SK-N-SH (cell line): ENCODE results near the gene GARRE1. TPM values are rescaled to one million over a fixed set of nuclear protein-coding genes. Genes with fewer than 3 reads are reported as not detected.
A peak's percentile ranks its signal among the peaks of the same experiment; 100 is the strongest.

Source experiments
- CTCF ChIA-PET: fragments of 300-600, 350-600 bp; formaldehyde crosslinking; extraction: SDS; loops from one replicate; lab custom pipeline; 2021; lab: Yijun Ruan, JAX
- POLR2A ChIA-PET: fragments of 350-600 bp; sonication (Branson Sonifier 250); formaldehyde crosslinking; extraction: SDS; loops from one replicate; lab custom pipeline; 2020; ENCODE audit warnings: antibody characterized with exemption, inconsistent platforms; lab: Yijun Ruan, JAX
- DNase-seq: peaks from one replicate; pipeline ENCODE4 v3.0.0; 2012
- H2AFZ ChIP-seq: fragments of 200-600 bp; sonication (generic); 2 replicates; pipeline ENCODE4 v1.8.1; 2016; ENCODE audit warnings: antibody characterized with exemption, mild to moderate bottlenecking, low read depth
- H3F3A ChIP-seq: fragments of 200-600 bp; sonication (generic); replicated peaks from 2 replicates; pipeline ENCODE3; 2016; ENCODE audit warnings: antibody characterized with exemption, mild to moderate bottlenecking; ENCODE audit not compliant: insufficient read depth
- H3K27ac ChIP-seq, 2 experiments: fragments of 200-500 bp in 1 of 2; fragments of 200-600 bp in 1 of 2; sonication (Bioruptor generic) in 1 of 2; sonication (generic), shearing (Covaris generic) in 1 of 2; 2 replicates each; pipeline versions ENCODE4 v1.5.1 to v1.6.1; 2014 to 2016; ENCODE audit warnings: low read depth in 2 of 2, inconsistent platforms in 1 of 2, low read length in 1 of 2, mild to moderate bottlenecking in 1 of 2, mixed read lengths in 1 of 2
- H3K27me3 ChIP-seq: fragments of 200-600 bp; sonication (generic), shearing (Covaris generic); 2 replicates; pipeline ENCODE4 v1.6.1; 2016; ENCODE audit warnings: mixed run types; ENCODE audit not compliant: insufficient read depth
- H3K36me3 ChIP-seq, 2 experiments: fragments of 200-500 bp in 1 of 2; fragments of 200-600 bp in 1 of 2; sonication (Bioruptor generic) in 1 of 2; sonication (generic) in 1 of 2; replicated peaks in 1 of 2; 2 replicates each; pipeline versions ENCODE3 to v1.5.1; 2014 to 2016; ENCODE audit warnings: low read length in 1 of 2, mild to moderate bottlenecking in 1 of 2; ENCODE audit not compliant: insufficient read depth in 2 of 2, control insufficient read depth in 1 of 2
- H3K4me1 ChIP-seq, 2 experiments: fragments of 200-500 bp in 1 of 2; fragments of 200-600 bp in 1 of 2; sonication (Bioruptor generic) in 1 of 2; sonication (generic), shearing (Covaris generic) in 1 of 2; 2 replicates each; pipeline versions ENCODE4 v1.5.1 to v1.6.1; 2014 to 2016; ENCODE audit warnings: low read depth in 1 of 2, low read length in 1 of 2, mixed run types in 1 of 2; ENCODE audit not compliant: insufficient read depth in 2 of 2, control insufficient read depth in 1 of 2
- H3K4me2 ChIP-seq: fragments of 200-600 bp; sonication (generic), shearing (Covaris generic); 2 replicates; pipeline ENCODE4 v1.6.1; 2017; ENCODE audit warnings: mixed run types
- H3K4me3 ChIP-seq, 2 experiments: fragments of 200-500 bp in 1 of 2; fragments of 200-600 bp in 1 of 2; sonication (Bioruptor generic) in 1 of 2; sonication (generic), shearing (Covaris generic) in 1 of 2; 2 replicates each; pipeline versions ENCODE4 v1.5.1 to v1.8.1; 2014 to 2016; ENCODE audit warnings: low read depth in 2 of 2, inconsistent platforms in 1 of 2, low read length in 1 of 2, mild to moderate bottlenecking in 1 of 2, mixed read lengths in 1 of 2, moderate library complexity in 1 of 2
- H3K79me2 ChIP-seq: fragments of 200-600 bp; sonication (generic); 2 replicates; pipeline ENCODE4 v1.8.1; 2017; ENCODE audit warnings: mild to moderate bottlenecking; ENCODE audit not compliant: insufficient read depth
- H3K9ac ChIP-seq: fragments of 200-600 bp; sonication (generic); 2 replicates; pipeline ENCODE4 v1.6.1; 2017; ENCODE audit warnings: mixed run types
- H3K9me2 ChIP-seq: fragments of 200-600 bp; sonication (generic); 2 replicates; pipeline ENCODE4 v1.6.1; 2017; ENCODE audit warnings: mixed run types
- H3K9me3 ChIP-seq: fragments of 200-600 bp; sonication (generic); 2 replicates; pipeline ENCODE4 v1.6.1; 2017; ENCODE audit warnings: mixed run types, mild to moderate bottlenecking, moderate library complexity
- H4K20me1 ChIP-seq: fragments of 200-600 bp; sonication (generic); 2 replicates; pipeline ENCODE4 v1.6.1; 2017; ENCODE audit warnings: mild to moderate bottlenecking, mixed run types; ENCODE audit not compliant: insufficient read depth
- CHD2 ChIP-seq: fragments of 150-350 bp; IDR thresholded peaks from 2 replicates; pipeline ENCODE4 v1.6.1; 2018; ENCODE audit warnings: low read length; ENCODE audit not compliant: partially characterized antibody
- CTCF ChIP-seq: fragments of 200-600 bp; sonication (generic); IDR thresholded peaks from 2 replicates; pipeline ENCODE4 v1.6.1; 2017; ENCODE audit warnings: antibody characterized with exemption, mild to moderate bottlenecking, moderate library complexity
- ELF1 ChIP-seq: IDR thresholded peaks from 2 replicates; pipeline ENCODE4 v1.4.0; 2012
- EZH2phosphoT487 ChIP-seq: fragments of 200-600 bp; sonication (generic); IDR thresholded peaks from 2 replicates; pipeline ENCODE4 v1.6.1; 2017; ENCODE audit warnings: low read depth, mixed run types, mild to moderate bottlenecking, antibody characterized with exemption, moderate library complexity, borderline replicate concordance
- FOSL2 ChIP-seq: IDR thresholded peaks from 2 replicates; pipeline ENCODE4 v1.4.0; 2012; ENCODE audit warnings: low read depth, mild to moderate bottlenecking, moderate library complexity, borderline replicate concordance
- GATA2 ChIP-seq: sonication (generic); formaldehyde crosslinking; IDR thresholded peaks from 2 replicates; pipeline ENCODE4 v1.5.0; 2020; ENCODE audit warnings: mild to moderate bottlenecking, missing genetic modification reagents
- MEF2A ChIP-seq: IDR thresholded peaks from 2 replicates; pipeline ENCODE4 v1.4.0; 2012; ENCODE audit warnings: low read depth, borderline replicate concordance
- MXI1 ChIP-seq: IDR thresholded peaks from 2 replicates; pipeline ENCODE4 v1.6.1; 2012; ENCODE audit warnings: mild to moderate bottlenecking, low read depth, low read length, improper control_type of control experiment
- NFIC ChIP-seq: IDR thresholded peaks from 2 replicates; pipeline ENCODE4 v1.4.0; 2012; ENCODE audit warnings: borderline replicate concordance
- POLR2AphosphoS5 ChIP-seq: IDR thresholded peaks from 2 replicates; pipeline ENCODE4 v1.6.1; 2012; ENCODE audit warnings: low read depth, low read length
- RAD21 ChIP-seq: IDR thresholded peaks from 2 replicates; pipeline ENCODE4 v1.6.1; 2012; ENCODE audit warnings: mild to moderate bottlenecking, low read length
- RCOR1 ChIP-seq: fragments of 150-350 bp; IDR thresholded peaks from 2 replicates; pipeline ENCODE4 v1.6.1; 2017; ENCODE audit warnings: antibody characterized with exemption, low read length
- TAF1 ChIP-seq: IDR thresholded peaks from 2 replicates; pipeline ENCODE4 v1.6.1; 2012; ENCODE audit warnings: low read depth, mild to moderate bottlenecking, low read length, moderate library complexity, borderline replicate concordance
- YY1 ChIP-seq: IDR thresholded peaks from 2 replicates; pipeline ENCODE4 v1.4.0; 2012; ENCODE audit warnings: low read depth, mild to moderate bottlenecking
- WGBS: methylation state at CpG from one replicate; pipeline ENCODE4 v1.1.6; 2017; ENCODE audit warnings: low lambda C conversion rate; 5-methylcytosine and 5-hydroxymethylcytosine counted together
- polyA plus RNA-seq, 3 experiments: library from polyadenylated mRNA; depleted of rRNA; stranded (reverse); fragments of >200 nt; gene quantifications; 2 replicates each; pipeline ENCODE4 v1.2.3, GENCODE V29; 2012
- TF ChIP-seq, protein P1 (sequence below): IDR thresholded peaks from 2 replicates; pipeline ENCODE4; 2012
- TF ChIP-seq, protein P2 (sequence below): IDR thresholded peaks from 2 replicates; pipeline ENCODE4 v1.4.0; 2012; ENCODE audit warnings: low read depth
- TF ChIP-seq, protein P3 (sequence below): fragments of 150-350 bp; IDR thresholded peaks from 2 replicates; pipeline ENCODE4 v1.6.1; 2016; ENCODE audit warnings: mild to moderate bottlenecking, low read depth, low read length
- TF ChIP-seq, protein P4 (sequence below): IDR thresholded peaks from 2 replicates; pipeline ENCODE4 v1.4.0; 2012; ENCODE audit warnings: low read depth, borderline replicate concordance

GARRE1 gene
- polyA plus RNA-seq, 1 of the 3 experiments (the other 2 are of a cell fraction), result 9.7 TPM

DNA sequence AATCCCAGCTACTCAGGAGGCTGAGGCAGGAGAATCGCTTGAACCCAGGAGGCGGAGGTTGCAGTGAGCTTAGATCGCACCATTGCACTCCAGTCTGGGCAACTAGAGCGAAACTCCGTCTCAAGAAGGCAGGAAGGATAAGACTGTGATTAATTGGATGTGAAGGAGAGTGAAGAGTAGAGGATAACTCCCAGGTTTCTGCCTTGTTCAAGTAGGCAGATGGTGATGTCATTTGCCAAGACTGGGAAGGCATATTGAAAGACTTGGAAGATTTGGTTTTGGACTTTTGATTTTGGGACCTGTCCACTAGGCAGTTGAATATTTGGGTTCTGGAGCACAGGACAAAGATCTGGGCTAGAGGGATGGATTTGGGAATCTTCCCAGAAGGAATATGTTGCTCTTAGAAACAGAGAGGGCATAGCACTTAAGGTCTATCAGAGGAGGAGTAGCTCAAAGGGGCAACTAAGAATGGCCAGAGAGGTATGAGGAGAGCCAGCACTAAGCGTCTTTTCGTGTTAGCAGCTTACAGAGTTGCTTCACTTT is 20.0 kb downstream of the GARRE1 start:
- ChIA-PET POLR2A (no interaction called here), CTCF (interaction anchor here (0.9 kb wide), 1 partner anchor 25 kb away, joined by 3 read pairs; no protein-coding TSS in a partner anchor)
- H3K9me3 ChIP-seq, result no peaks in the 10 kb centered on the region
- no peaks in the 10 kb centered on the region for H4K20me1 ChIP-seq
- peaks cover 39% of the 10 kb centered on the region for H3F3A ChIP-seq
- H3K27me3 ChIP-seq, result no peaks in the 10 kb centered on the region
- DNase-seq, result no peak
- H3K4me3 ChIP-seq, result peak overlapping the region in 1 of 2 experiments; percentile 28; a peak in 2 of 4 replicates
- peak overlapping the region; percentile 58 for H3K9ac ChIP-seq
- H2AFZ ChIP-seq, result no peak overlapping the region
- H3K4me1 ChIP-seq, result peaks cover 5 to 46% of the 10 kb centered on the region in 2 experiments; a peak in 3 of 4 replicates
- H3K4me2 ChIP-seq, result peak overlapping the region; percentile 69
- peaks cover 79% of the 10 kb centered on the region for H3K79me2 ChIP-seq
- WGBS, result 76% methylated on average over 7 of the region's 7 CpGs
- H3K36me3 ChIP-seq, result peaks cover 0 to 7% of the 10 kb centered on the region in 2 experiments
- TF ChIP-seq, protein P1, sequence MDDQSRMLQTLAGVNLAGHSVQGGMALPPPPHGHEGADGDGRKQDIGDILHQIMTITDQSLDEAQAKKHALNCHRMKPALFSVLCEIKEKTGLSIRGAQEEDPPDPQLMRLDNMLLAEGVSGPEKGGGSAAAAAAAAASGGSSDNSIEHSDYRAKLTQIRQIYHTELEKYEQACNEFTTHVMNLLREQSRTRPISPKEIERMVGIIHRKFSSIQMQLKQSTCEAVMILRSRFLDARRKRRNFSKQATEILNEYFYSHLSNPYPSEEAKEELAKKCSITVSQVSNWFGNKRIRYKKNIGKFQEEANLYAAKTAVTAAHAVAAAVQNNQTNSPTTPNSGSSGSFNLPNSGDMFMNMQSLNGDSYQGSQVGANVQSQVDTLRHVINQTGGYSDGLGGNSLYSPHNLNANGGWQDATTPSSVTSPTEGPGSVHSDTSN, result peak; percentile 46; the same call in 1 of the 2 replicates
- no peak for TF ChIP-seq GATA2 (CRISPR knock-in tag)
- 0 out of 2 replicates have a peak, but pooled peaks have one; percentile 25 for TF ChIP-seq CTCF
- no peak for TF ChIP-seq TAF1
- no peaks in the 10 kb centered on the region for H3K9me2 ChIP-seq
- H3K27ac ChIP-seq, result peak overlapping the region; percentile 67 to 94; a peak in 3 of 4 replicates

GRCh38 chr19:34274827-34275625 is 20.7 kb downstream of the GARRE1 start:
- DNase-seq, result no peak
- peak overlapping the region; percentile 67 to 94; a peak in 3 of 4 replicates for H3K27ac ChIP-seq
- no peaks in the 10 kb centered on the region for H4K20me1 ChIP-seq
- no peak overlapping the region for H2AFZ ChIP-seq
- peaks cover 34% of the 10 kb centered on the region for H3F3A ChIP-seq
- peaks cover 4 to 40% of the 10 kb centered on the region in 2 experiments; a peak in 3 of 4 replicates for H3K4me1 ChIP-seq
- WGBS, result 31% methylated on average over 4 of the region's 4 CpGs
- no peaks in the 10 kb centered on the region for H3K9me3 ChIP-seq
- H3K36me3 ChIP-seq, result peaks cover 0 to 7% of the 10 kb centered on the region in 2 experiments
- peak overlapping the region; percentile 69; the same call in 1 of the 2 replicates for H3K4me2 ChIP-seq
- no peak overlapping the region; a peak in 1 of 4 replicates for H3K4me3 ChIP-seq
- POLR2A ChIA-PET, result no interaction called here
- H3K9ac ChIP-seq, result peak overlapping the region; percentile 58
- H3K9me2 ChIP-seq, result no peaks in the 10 kb centered on the region
- CTCF ChIA-PET, result interaction anchor here (0.9 kb wide), 1 partner anchor 26 kb away, joined by 3 read pairs; no protein-coding TSS in a partner anchor
- H3K27me3 ChIP-seq, result no peaks in the 10 kb centered on the region
- peaks cover 76% of the 10 kb centered on the region for H3K79me2 ChIP-seq
- TF ChIP-seq, protein P2, sequence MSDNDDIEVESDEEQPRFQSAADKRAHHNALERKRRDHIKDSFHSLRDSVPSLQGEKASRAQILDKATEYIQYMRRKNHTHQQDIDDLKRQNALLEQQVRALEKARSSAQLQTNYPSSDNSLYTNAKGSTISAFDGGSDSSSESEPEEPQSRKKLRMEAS, result no peak
- no peak for TF ChIP-seq EZH2phosphoT487
- TF ChIP-seq, protein P3, sequence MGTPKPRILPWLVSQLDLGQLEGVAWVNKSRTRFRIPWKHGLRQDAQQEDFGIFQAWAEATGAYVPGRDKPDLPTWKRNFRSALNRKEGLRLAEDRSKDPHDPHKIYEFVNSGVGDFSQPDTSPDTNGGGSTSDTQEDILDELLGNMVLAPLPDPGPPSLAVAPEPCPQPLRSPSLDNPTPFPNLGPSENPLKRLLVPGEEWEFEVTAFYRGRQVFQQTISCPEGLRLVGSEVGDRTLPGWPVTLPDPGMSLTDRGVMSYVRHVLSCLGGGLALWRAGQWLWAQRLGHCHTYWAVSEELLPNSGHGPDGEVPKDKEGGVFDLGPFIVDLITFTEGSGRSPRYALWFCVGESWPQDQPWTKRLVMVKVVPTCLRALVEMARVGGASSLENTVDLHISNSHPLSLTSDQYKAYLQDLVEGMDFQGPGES, result no peak
- TF ChIP-seq ELF1, result no peak
- no peak for TF ChIP-seq TAF1
- TF ChIP-seq, protein P4, sequence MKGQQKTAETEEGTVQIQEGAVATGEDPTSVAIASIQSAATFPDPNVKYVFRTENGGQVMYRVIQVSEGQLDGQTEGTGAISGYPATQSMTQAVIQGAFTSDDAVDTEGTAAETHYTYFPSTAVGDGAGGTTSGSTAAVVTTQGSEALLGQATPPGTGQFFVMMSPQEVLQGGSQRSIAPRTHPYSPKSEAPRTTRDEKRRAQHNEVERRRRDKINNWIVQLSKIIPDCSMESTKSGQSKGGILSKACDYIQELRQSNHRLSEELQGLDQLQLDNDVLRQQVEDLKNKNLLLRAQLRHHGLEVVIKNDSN, result no peak
- no peak for TF ChIP-seq MXI1
- TF ChIP-seq POLR2AphosphoS5, result peak; percentile 57; the same call in 1 of the 2 replicates
- no peak for TF ChIP-seq RCOR1
- TF ChIP-seq CHD2, result no peak
- TF ChIP-seq MEF2A, result peak; percentile 49; the same call in 1 of the 2 replicates
- no peak for TF ChIP-seq RAD21
- peak; percentile 62 for TF ChIP-seq FOSL2
- TF ChIP-seq NFIC, result no peak
- no peak for TF ChIP-seq YY1
- TF ChIP-seq, protein P1, result peak; percentile 73
